ENCODE data around the gene HOOK2.

DNA sequence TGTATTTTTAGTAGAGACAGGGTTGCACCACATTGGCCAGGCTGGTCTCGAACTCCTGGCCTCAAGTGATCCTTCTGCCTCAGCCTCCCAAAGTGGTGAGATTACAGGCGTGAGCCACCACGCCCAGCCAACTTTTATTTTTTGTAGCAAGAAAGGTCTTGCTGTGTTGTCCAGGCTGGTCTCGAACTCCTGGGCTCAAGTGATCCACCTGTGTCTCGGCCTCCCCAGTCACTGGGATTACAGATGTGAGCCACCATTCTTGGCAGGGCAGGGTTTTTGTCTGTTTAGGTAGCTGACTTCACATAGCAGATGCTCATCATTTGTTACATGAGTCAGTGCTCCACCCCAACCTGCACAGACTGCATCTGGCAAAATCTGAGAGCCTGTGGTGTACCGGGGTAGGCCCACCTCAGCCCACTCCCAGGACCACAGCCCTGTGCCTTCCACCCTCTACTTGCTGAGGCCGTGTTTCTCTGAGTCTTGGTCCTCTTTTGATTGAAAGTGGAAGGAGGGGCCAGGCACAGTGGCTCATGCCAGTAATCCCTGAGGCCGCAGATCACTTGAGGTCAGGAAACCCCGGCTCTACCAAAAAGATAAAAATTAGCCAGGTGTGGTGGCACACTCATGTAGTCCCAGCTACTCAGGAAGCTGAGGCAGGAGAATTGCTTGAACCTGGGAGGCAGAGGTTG is 47.5 kb downstream of the HOOK2 start:
- TF ChIP-seq, protein P1, sequence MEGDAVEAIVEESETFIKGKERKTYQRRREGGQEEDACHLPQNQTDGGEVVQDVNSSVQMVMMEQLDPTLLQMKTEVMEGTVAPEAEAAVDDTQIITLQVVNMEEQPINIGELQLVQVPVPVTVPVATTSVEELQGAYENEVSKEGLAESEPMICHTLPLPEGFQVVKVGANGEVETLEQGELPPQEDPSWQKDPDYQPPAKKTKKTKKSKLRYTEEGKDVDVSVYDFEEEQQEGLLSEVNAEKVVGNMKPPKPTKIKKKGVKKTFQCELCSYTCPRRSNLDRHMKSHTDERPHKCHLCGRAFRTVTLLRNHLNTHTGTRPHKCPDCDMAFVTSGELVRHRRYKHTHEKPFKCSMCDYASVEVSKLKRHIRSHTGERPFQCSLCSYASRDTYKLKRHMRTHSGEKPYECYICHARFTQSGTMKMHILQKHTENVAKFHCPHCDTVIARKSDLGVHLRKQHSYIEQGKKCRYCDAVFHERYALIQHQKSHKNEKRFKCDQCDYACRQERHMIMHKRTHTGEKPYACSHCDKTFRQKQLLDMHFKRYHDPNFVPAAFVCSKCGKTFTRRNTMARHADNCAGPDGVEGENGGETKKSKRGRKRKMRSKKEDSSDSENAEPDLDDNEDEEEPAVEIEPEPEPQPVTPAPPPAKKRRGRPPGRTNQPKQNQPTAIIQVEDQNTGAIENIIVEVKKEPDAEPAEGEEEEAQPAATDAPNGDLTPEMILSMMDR (IDR thresholded peaks at IDR 0.05; ENCODE audit: poor library complexity, severe bottlenecking): no peak
- TF ChIP-seq RAD21 (conservative IDR thresholded peaks at IDR 0.05): no peak
- TF ChIP-seq, protein P2, sequence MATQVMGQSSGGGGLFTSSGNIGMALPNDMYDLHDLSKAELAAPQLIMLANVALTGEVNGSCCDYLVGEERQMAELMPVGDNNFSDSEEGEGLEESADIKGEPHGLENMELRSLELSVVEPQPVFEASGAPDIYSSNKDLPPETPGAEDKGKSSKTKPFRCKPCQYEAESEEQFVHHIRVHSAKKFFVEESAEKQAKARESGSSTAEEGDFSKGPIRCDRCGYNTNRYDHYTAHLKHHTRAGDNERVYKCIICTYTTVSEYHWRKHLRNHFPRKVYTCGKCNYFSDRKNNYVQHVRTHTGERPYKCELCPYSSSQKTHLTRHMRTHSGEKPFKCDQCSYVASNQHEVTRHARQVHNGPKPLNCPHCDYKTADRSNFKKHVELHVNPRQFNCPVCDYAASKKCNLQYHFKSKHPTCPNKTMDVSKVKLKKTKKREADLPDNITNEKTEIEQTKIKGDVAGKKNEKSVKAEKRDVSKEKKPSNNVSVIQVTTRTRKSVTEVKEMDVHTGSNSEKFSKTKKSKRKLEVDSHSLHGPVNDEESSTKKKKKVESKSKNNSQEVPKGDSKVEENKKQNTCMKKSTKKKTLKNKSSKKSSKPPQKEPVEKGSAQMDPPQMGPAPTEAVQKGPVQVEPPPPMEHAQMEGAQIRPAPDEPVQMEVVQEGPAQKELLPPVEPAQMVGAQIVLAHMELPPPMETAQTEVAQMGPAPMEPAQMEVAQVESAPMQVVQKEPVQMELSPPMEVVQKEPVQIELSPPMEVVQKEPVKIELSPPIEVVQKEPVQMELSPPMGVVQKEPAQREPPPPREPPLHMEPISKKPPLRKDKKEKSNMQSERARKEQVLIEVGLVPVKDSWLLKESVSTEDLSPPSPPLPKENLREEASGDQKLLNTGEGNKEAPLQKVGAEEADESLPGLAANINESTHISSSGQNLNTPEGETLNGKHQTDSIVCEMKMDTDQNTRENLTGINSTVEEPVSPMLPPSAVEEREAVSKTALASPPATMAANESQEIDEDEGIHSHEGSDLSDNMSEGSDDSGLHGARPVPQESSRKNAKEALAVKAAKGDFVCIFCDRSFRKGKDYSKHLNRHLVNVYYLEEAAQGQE (IDR thresholded peaks at IDR 0.05; ENCODE audit: borderline replicate concordance): no peak
- TF ChIP-seq EZH2 (IDR thresholded peaks at IDR 0.05; ENCODE audit: borderline replicate concordance, insufficient read depth, low read length, poor library complexity, severe bottlenecking): no peak
- TF ChIP-seq EP300 (conservative IDR thresholded peaks at IDR 0.05; ENCODE audit: poor library complexity, severe bottlenecking): no peak
- no peak for TF ChIP-seq POLR2AphosphoS5 (IDR thresholded peaks at IDR 0.05)
- no peak for TF ChIP-seq TAF1 (IDR thresholded peaks at IDR 0.05; ENCODE audit: low read depth)

All from neural cell (in vitro differentiated cells).